H9 (cell line): Measurements from ENCODE around the gene CAMK2B. TPM values are rescaled to one million over a fixed set of nuclear protein-coding genes. Genes with fewer than 3 reads are reported as not detected.

Experiments
- DNase-seq: peaks from one replicate; pipeline ENCODE4 v3.0.0-alpha.2; 2017
- H2AFZ ChIP-seq: one replicate; pipeline ENCODE4 v1.6.1; 2013; ENCODE audit warnings: mild to moderate bottlenecking, low read length, control low read depth, moderate library complexity
- H2AK5ac ChIP-seq: 2 replicates; pipeline ENCODE4 v1.6.1; 2013; ENCODE audit warnings: low read length, control low read depth, mixed read lengths; ENCODE audit not compliant: insufficient read length
- H2BK120ac ChIP-seq: one replicate; pipeline ENCODE4 v1.6.1; 2013; ENCODE audit warnings: low read depth, mild to moderate bottlenecking, low read length, control low read depth, inconsistent platforms; ENCODE audit not compliant: poor library complexity, severe bottlenecking
- H2BK12ac ChIP-seq: 2 replicates; pipeline ENCODE4 v1.6.1; 2013; ENCODE audit warnings: low read length, control low read depth, mixed read lengths, low read depth; ENCODE audit not compliant: insufficient read length
- H2BK15ac ChIP-seq: 2 replicates; pipeline ENCODE4 v1.6.1; 2013; ENCODE audit warnings: low read depth, low read length, control low read depth
- H2BK20ac ChIP-seq: one replicate; pipeline ENCODE4 v1.6.1; 2013; ENCODE audit warnings: low read depth, mild to moderate bottlenecking, low read length, control low read depth, inconsistent platforms; ENCODE audit not compliant: poor library complexity, severe bottlenecking
- H2BK5ac ChIP-seq: 2 replicates; pipeline ENCODE4 v1.6.1; 2013; ENCODE audit warnings: low read length, control low read depth, mixed read lengths; ENCODE audit not compliant: insufficient read length
- H3K14ac ChIP-seq: 2 replicates; pipeline ENCODE4 v1.6.1; 2013; ENCODE audit warnings: low read length, control low read depth; ENCODE audit not compliant: insufficient read depth
- H3K18ac ChIP-seq: 2 replicates; pipeline ENCODE4 v1.6.1; 2013; ENCODE audit warnings: low read depth, mild to moderate bottlenecking, mixed read lengths, low read length, control low read depth; ENCODE audit not compliant: insufficient read length
- H3K23ac ChIP-seq: 2 replicates; pipeline ENCODE4 v1.6.1; 2013; ENCODE audit warnings: low read length, control low read depth, mixed read lengths, low read depth; ENCODE audit not compliant: insufficient read length
- H3K23me2 ChIP-seq: 2 replicates; pipeline ENCODE4 v1.6.1; 2013; ENCODE audit warnings: low read depth, mild to moderate bottlenecking, mixed read lengths, low read length, control low read depth; ENCODE audit not compliant: insufficient read length, poor library complexity, severe bottlenecking
- H3K27ac ChIP-seq: 2 replicates; pipeline ENCODE4 v1.5.1; 2013; ENCODE audit warnings: low read length, control low read depth, mixed read lengths, low read depth; ENCODE audit not compliant: insufficient read length
- H3K27me3 ChIP-seq: 2 replicates; pipeline ENCODE4 v1.6.1; 2013; ENCODE audit warnings: low read length, control low read depth, inconsistent platforms; ENCODE audit not compliant: insufficient read depth
- H3K4ac ChIP-seq: 2 replicates; pipeline ENCODE4 v1.6.1; 2013; ENCODE audit warnings: low read depth, mild to moderate bottlenecking, control low read depth, inconsistent platforms, low read length, moderate library complexity
- H3K4me1 ChIP-seq: 2 replicates; pipeline ENCODE4 v1.6.1; 2013; ENCODE audit warnings: low read length, control low read depth, inconsistent platforms; ENCODE audit not compliant: insufficient read depth
- H3K4me2 ChIP-seq: 2 replicates; pipeline ENCODE4 v1.6.1; 2013; ENCODE audit warnings: low read length, control low read depth, mixed read lengths; ENCODE audit not compliant: insufficient read length, insufficient read depth
- H3K56ac ChIP-seq: 2 replicates; pipeline ENCODE4 v1.6.1; 2013; ENCODE audit warnings: low read depth, mild to moderate bottlenecking, mixed read lengths, low read length, control low read depth; ENCODE audit not compliant: insufficient read length
- H3K79me1 ChIP-seq: 2 replicates; pipeline ENCODE4 v1.6.1; 2013; ENCODE audit warnings: low read depth, mild to moderate bottlenecking, moderate library complexity, low read length, control low read depth, inconsistent platforms; ENCODE audit not compliant: insufficient read depth, poor library complexity, severe bottlenecking
- H3K79me2 ChIP-seq: 2 replicates; pipeline ENCODE4 v1.6.1; 2013; ENCODE audit warnings: low read length, control low read depth, inconsistent platforms; ENCODE audit not compliant: insufficient read depth
- H3K9ac ChIP-seq: 2 replicates; pipeline ENCODE4 v1.6.1; 2013; ENCODE audit warnings: low read length, control low read depth, mixed read lengths; ENCODE audit not compliant: insufficient read length; ENCODE audit errors: extremely low read depth
- H3K9me3 ChIP-seq: one replicate; pipeline ENCODE4 v1.6.1; 2013; ENCODE audit warnings: low read depth, low read length, inconsistent platforms; ENCODE audit not compliant: control insufficient read depth
- H3T11ph ChIP-seq: one replicate; pipeline ENCODE4 v1.6.1; 2013; ENCODE audit warnings: mild to moderate bottlenecking, low read length, control low read depth, inconsistent platforms
- H4K20me1 ChIP-seq: one replicate; pipeline ENCODE4 v1.6.1; 2013; ENCODE audit not compliant: control insufficient read depth, insufficient read length, insufficient read depth
- H4K5ac ChIP-seq: 2 replicates; pipeline ENCODE4 v1.6.1; 2013; ENCODE audit warnings: low read depth, mild to moderate bottlenecking, mixed read lengths, low read length, control low read depth; ENCODE audit not compliant: insufficient read length
- H4K8ac ChIP-seq: replicated peaks from 2 replicates; pipeline ENCODE4 v1.6.1; 2013; ENCODE audit warnings: low read length, control low read depth, mixed read lengths, low read depth; ENCODE audit not compliant: insufficient read length
- H4K91ac ChIP-seq: 2 replicates; pipeline ENCODE4 v1.6.1; 2013; ENCODE audit warnings: low read depth, mild to moderate bottlenecking, moderate library complexity, mixed read lengths, low read length, control low read depth; ENCODE audit not compliant: insufficient read length
- H3K27ac Mint-ChIP-seq, 3 experiments: 2 replicates in 2 of 3; 3 replicates in 1 of 3; pipeline ENCODE4 v1.8.0; 2020 to 2021; ENCODE audit warnings: mixed read lengths in 3 of 3, mild to moderate bottlenecking in 1 of 3, moderate library complexity in 1 of 3
- H3K27me3 Mint-ChIP-seq: 2 replicates; pipeline ENCODE4 v1.8.0; 2021; ENCODE audit warnings: low read depth, mild to moderate bottlenecking, moderate library complexity, mixed read lengths
- H3K36me3 Mint-ChIP-seq, 3 experiments: 2 replicates in 2 of 3; 3 replicates in 1 of 3; pipeline ENCODE4 v1.8.0; 2020 to 2021; ENCODE audit warnings: low read depth in 3 of 3, mixed read lengths in 3 of 3; ENCODE audit not compliant: insufficient read depth in 1 of 3
- H3K4me1 Mint-ChIP-seq, 2 experiments: 2 replicates each; pipeline ENCODE4 v1.8.0; 2020; ENCODE audit warnings: mixed read lengths in 2 of 2
- H3K4me3 Mint-ChIP-seq, 2 experiments: 2 replicates in 1 of 2; 3 replicates in 1 of 2; pipeline ENCODE4 v1.8.0; 2020 to 2021; ENCODE audit warnings: mild to moderate bottlenecking in 2 of 2, mixed read lengths in 2 of 2, moderate library complexity in 1 of 2
- H3K9me3 Mint-ChIP-seq, 2 experiments: 2 replicates in 1 of 2; 3 replicates in 1 of 2; pipeline ENCODE4 v1.8.0; 2020; ENCODE audit warnings: mild to moderate bottlenecking in 2 of 2, mixed read lengths in 2 of 2, moderate library complexity in 1 of 2
- CTCF ChIP-seq: fragments of 200-600 bp; sonication (generic); conservative IDR thresholded peaks from 3 replicates; pipeline ENCODE4 v1.8.0; 2021; ENCODE audit warnings: antibody characterized with exemption, mild to moderate bottlenecking
- WGBS: extraction: QIAGEN DNeasy Blood & Tissue Kit; methylation state at CpG from one replicate; pipeline ENCODE4 v1.1.7; 2013; ENCODE audit warnings: missing lambda C conversion rate, low lambda C conversion rate, mixed read lengths; ENCODE audit not compliant: insufficient read length; ENCODE audit errors: extremely low coverage; 5-methylcytosine and 5-hydroxymethylcytosine counted together
- total RNA-seq: library from RNA; stranded (reverse); gene quantifications from 2 replicates; pipeline ENCODE4 v1.2.1, GENCODE V29; 2021

The CAMK2B gene
- total RNA-seq, 1 experiment from 2014 or later: 0.17 TPM

- H2BK20ac ChIP-seq: no peak overlapping the region
- no peak overlapping the region for H2AFZ ChIP-seq
- H2BK5ac ChIP-seq: no peak overlapping the region
- H2BK15ac ChIP-seq: no peak overlapping the region
- TF ChIP-seq CTCF: no peak
- peaks cover 10% of the 10 kb centered on the region for H3K27me3 Mint-ChIP-seq
- no peak overlapping the region for H3T11ph ChIP-seq
- H3K4me1 Mint-ChIP-seq: peaks cover 3 to 9% of the 10 kb centered on the region in 2 experiments; a peak in 3 of 4 replicates
- no peak overlapping the region for H2AK5ac ChIP-seq
- H3K4me1 ChIP-seq: no peaks in the 10 kb centered on the region
- H3K27ac ChIP-seq: no peak overlapping the region
- H3K18ac ChIP-seq: no peak overlapping the region
- no peak overlapping the region for H3K27ac Mint-ChIP-seq
- H3K79me2 ChIP-seq: no peaks in the 10 kb centered on the region
- H4K20me1 ChIP-seq: no peaks in the 10 kb centered on the region
- H3K9ac ChIP-seq: no peak overlapping the region
- no peak overlapping the region for H3K4me3 Mint-ChIP-seq
- no peaks in the 10 kb centered on the region for H3K27me3 ChIP-seq
- H3K4me2 ChIP-seq: no peak overlapping the region
- H3K23ac ChIP-seq: no peak overlapping the region
- no peak overlapping the region for H4K91ac ChIP-seq
- no peak overlapping the region for H3K14ac ChIP-seq
- no peak overlapping the region for H2BK12ac ChIP-seq
- H3K9me3 Mint-ChIP-seq: peaks cover 9 to 11% of the 10 kb centered on the region in 2 experiments; a peak in 4 of 5 replicates
- no peak for DNase-seq
- no peak overlapping the region for H3K56ac ChIP-seq
- H4K8ac ChIP-seq: no peak overlapping the region
- no peaks in the 10 kb centered on the region for H3K23me2 ChIP-seq
- no peak overlapping the region for H2BK120ac ChIP-seq
- no peaks in the 10 kb centered on the region for H3K79me1 ChIP-seq
- no peaks in the 10 kb centered on the region for H3K36me3 Mint-ChIP-seq
- no peak overlapping the region for H4K5ac ChIP-seq
- no peaks in the 10 kb centered on the region for H3K9me3 ChIP-seq
- H3K4ac ChIP-seq: no peak overlapping the region
- no CpG with 5 or more reads among the region's 2 CpGs for WGBS
Observed at GRCh38 chr7:44346063-44346462, 20.7 kb upstream of the CAMK2B start.
